Right atrium auricular region (tissue), 2 donors: ENCODE data around the gene TPPP3. TPM values are rescaled to one million over a fixed set of nuclear protein-coding genes. Genes with fewer than 3 reads are reported as not detected.

ENCODE experiments used
- DNase-seq: peaks from one replicate; pipeline ENCODE4 v3.0.0-alpha.2; 2019; ENCODE audit warnings: low spot score
- H3K27ac ChIP-seq, 2 donors: fragments of 200-600 bp; sonication (generic); 1 replicate in 1 of 2; 2 replicates in 1 of 2; pipeline ENCODE4 v1.5.1; 2016 to 2019
- H3K27me3 ChIP-seq, 2 donors: fragments of 200-600 bp; sonication (generic); one replicate each; pipeline versions ENCODE4 v1.5.1 to v1.6.0; 2017 to 2019
- H3K36me3 ChIP-seq: fragments of 200-600 bp; sonication (generic); one replicate; pipeline ENCODE4 v1.5.1; 2016
- H3K4me1 ChIP-seq, 2 donors: fragments of 200-600 bp; sonication (generic); one replicate each; pipeline versions ENCODE4 v1.5.1 to v1.6.0; 2017 to 2019
- H3K4me3 ChIP-seq, 2 donors: fragments of 200-600 bp; sonication (generic); 1 replicate in 1 of 2; 2 replicates in 1 of 2; pipeline ENCODE4 v1.5.1; 2017 to 2019; ENCODE audit warnings: mild to moderate bottlenecking in 1 of 2, moderate library complexity in 1 of 2
- H3K9me3 ChIP-seq, 2 donors: fragments of 200-600 bp; sonication (generic); one replicate each; pipeline ENCODE4 v1.5.1; 2019
- CTCF ChIP-seq, 2 donors: fragments of 200-600 bp; sonication (generic); IDR thresholded peaks; one replicate each; pipeline ENCODE4 v1.5.1; 2019; ENCODE audit warnings: antibody characterized with exemption in 2 of 2
- total RNA-seq, 2 donors: library from RNA; depleted of rRNA; stranded (reverse); fragments of >200 nt; gene quantifications; one replicate each; pipeline ENCODE4 v1.1.0, GENCODE V29; 2016

Gene TPPP3
- total RNA-seq, result 10 to 100 TPM; 24.1 to 56.4 TPM

- TF ChIP-seq CTCF (IDR thresholded peaks at IDR 0.05), result peak in 1 of 2 donors; percentile 72
- peak; percentile 91 for DNase-seq
- Histone ChIP-seq H3K27me3 (no peaks in the 10 kb centered on the region), H3K27ac (peak within 1 kb of the TSS; percentile 64 to 72), H3K4me1 (peaks cover 0 to 91% of the 10 kb centered on the region in 2 donors), H3K36me3 (no peaks in the 10 kb centered on the region), H3K9me3 (no peaks in the 10 kb centered on the region), H3K4me3 (peak within 1 kb of the TSS; percentile 28 to 61)
These were observed at the start of gene TPPP3 for GRCh38 chr16:67393111-67393787. TPPP3 (minus strand) TSS chr16:67393498; CDS start chr16:67391111, 2,387 bp downstream.

GRCh38 chr16:67442581-67443255 lies 49.4 kb upstream of the TPPP3 start:
- no peak for DNase-seq
- no peaks in the 10 kb centered on the region for H3K9me3 ChIP-seq
- TF ChIP-seq CTCF (IDR thresholded peaks at IDR 0.05), result no peak
- peak overlapping the region in 1 of 2 donors; percentile 5 for H3K27ac ChIP-seq
- no peaks in the 10 kb centered on the region for H3K27me3 ChIP-seq
- H3K4me3 ChIP-seq, result no peak overlapping the region
- H3K4me1 ChIP-seq, result peaks cover 0 to 69% of the 10 kb centered on the region in 2 donors
- peaks cover 14% of the 10 kb centered on the region for H3K36me3 ChIP-seq

- no peaks in the 10 kb centered on the region for H3K9me3 ChIP-seq
- no peak for TF ChIP-seq CTCF (IDR thresholded peaks at IDR 0.05)
- H3K4me1 ChIP-seq, result peaks cover 0 to 61% of the 10 kb centered on the region in 2 donors
- H3K27me3 ChIP-seq, result no peaks in the 10 kb centered on the region
- H3K4me3 ChIP-seq, result no peak overlapping the region
- no peak for DNase-seq
- H3K27ac ChIP-seq, result no peak overlapping the region
- H3K36me3 ChIP-seq, result peaks cover 14% of the 10 kb centered on the region
These were observed 48.6 kb upstream of the TPPP3 start for GRCh38 chr16:67441907-67442306.

GRCh38 chr16:67441271-67441753 lies 48.0 kb upstream of the TPPP3 start:
- peaks cover 0 to 55% of the 10 kb centered on the region in 2 donors for H3K4me1 ChIP-seq
- TF ChIP-seq CTCF (IDR thresholded peaks at IDR 0.05), result no peak
- DNase-seq, result no peak
- H3K9me3 ChIP-seq, result no peaks in the 10 kb centered on the region
- no peaks in the 10 kb centered on the region for H3K27me3 ChIP-seq
- peak overlapping the region; percentile 17 to 23 for H3K27ac ChIP-seq
- peaks cover 14% of the 10 kb centered on the region for H3K36me3 ChIP-seq
- no peak overlapping the region for H3K4me3 ChIP-seq

GRCh38 chr16:67438824-67439393 lies 45.6 kb upstream of the TPPP3 start:
- Histone ChIP-seq H3K4me1 (peaks cover 0 to 31% of the 10 kb centered on the region in 2 donors), H3K36me3 (peaks cover 14% of the 10 kb centered on the region), H3K27me3 (no peaks in the 10 kb centered on the region), H3K9me3 (no peaks in the 10 kb centered on the region), H3K27ac (no peak overlapping the region), H3K4me3 (no peak overlapping the region)
- DNase-seq, result no peak
- no peak for TF ChIP-seq CTCF (IDR thresholded peaks at IDR 0.05)
